ENCODE measurements around the gene HTR3B. TPM values are rescaled to one million over a fixed set of nuclear protein-coding genes. Genes with fewer than 3 reads are reported as not detected.

The HTR3B gene
- polyA plus RNA-seq, 1 donor from 2014 or later, result not detected

DNA sequence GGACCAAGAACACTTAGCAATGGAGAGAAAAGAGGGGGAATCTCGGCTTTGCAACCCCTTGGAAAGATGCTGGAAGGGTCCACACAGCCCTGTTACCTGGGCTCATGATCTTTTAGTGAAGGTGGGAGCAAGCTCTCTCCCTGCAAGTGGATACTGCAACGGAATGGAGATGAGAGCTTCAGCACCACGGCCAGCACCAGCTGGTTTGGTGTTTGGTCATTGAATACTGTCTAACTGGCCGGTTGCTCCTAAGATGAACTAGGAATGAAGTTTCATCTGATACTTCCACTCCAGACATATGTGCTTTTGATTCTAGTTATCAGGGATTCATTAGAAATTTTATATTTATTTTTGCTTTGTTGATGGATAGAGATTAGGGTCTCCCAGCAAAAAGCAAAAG is 86.6 kb downstream of the HTR3B start:
- Histone ChIP-seq H3K4me2 (ENCODE audit: low read length) (no peak overlapping the region), H4K20me1 (ENCODE audit: insufficient read depth) (no peaks in the 10 kb centered on the region), H3K4me3 (ENCODE audit: low read length) (no peak overlapping the region), H3K79me2 (replicated peaks; ENCODE audit: insufficient read depth, low read length) (no peaks in the 10 kb centered on the region), H3K27ac (ENCODE audit: low read length) (no peak overlapping the region), H3K9me3 (ENCODE audit: low read length) (no peaks in the 10 kb centered on the region), H2AFZ (ENCODE audit: low read depth, low read length) (no peak overlapping the region), H3K36me3 (ENCODE audit: insufficient read depth, low read length) (no peaks in the 10 kb centered on the region), H3K27me3 (ENCODE audit: insufficient read depth, low read depth, low read length) (no peaks in the 10 kb centered on the region), H3K9ac (ENCODE audit: low read length) (no peak overlapping the region), H3F3A (ENCODE audit: insufficient read depth, low read length, poor library complexity, severe bottlenecking) (no peaks in the 10 kb centered on the region), H3K9me2 (ENCODE audit: insufficient read depth, low read length) (no peaks in the 10 kb centered on the region)
- TF ChIP-seq REST (IDR thresholded peaks at IDR 0.05; ENCODE audit: borderline replicate concordance) (peak; percentile 33), POLR2AphosphoS5 (IDR thresholded peaks at IDR 0.05) (no peak), EZH2 (IDR thresholded peaks at IDR 0.05; ENCODE audit: borderline replicate concordance, insufficient read depth, low read length, poor library complexity, severe bottlenecking) (no peak), EP300 (conservative IDR thresholded peaks at IDR 0.05; ENCODE audit: poor library complexity, severe bottlenecking) (no peak), RAD21 (conservative IDR thresholded peaks at IDR 0.05) (no peak), SMC3 (conservative IDR thresholded peaks at IDR 0.05; ENCODE audit: poor library complexity) (no peak)

DNA sequence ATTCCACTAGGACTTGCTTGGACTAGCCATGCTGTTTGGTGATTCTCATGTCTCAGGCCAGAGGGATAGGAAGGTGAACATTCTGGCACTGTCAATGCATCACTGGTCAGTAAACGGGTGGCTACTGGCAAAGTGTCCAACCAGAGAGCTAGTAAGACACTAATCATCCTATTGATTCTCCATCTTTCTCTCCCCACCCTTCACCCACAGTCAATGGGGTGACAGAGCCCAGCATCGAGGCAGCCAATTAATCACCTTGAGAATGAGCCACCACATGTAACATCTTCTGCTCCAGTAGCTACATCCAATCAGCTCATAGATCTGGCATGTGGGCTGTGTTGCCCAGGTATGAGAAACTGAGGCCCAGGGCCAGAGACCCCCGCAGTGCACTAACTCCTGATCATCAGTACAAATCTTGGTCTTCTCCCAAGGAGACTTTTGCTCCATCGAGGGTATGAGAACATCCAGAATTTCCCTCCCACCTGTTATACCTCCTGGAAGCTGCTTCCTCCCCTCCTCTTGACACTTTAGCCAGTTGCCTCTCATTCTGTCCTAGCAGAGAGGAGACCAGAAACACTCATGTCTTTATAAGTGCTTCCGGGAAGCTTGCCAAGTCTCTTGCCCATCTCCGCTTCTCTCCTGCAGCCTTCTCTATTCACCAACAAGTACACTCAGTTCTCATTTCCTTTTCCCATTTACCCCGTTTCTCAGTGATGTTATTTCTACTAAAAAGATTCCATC is 87.3 kb downstream of the HTR3B start:
- Histone ChIP-seq H3K9me3 (ENCODE audit: low read length) (no peaks in the 10 kb centered on the region), H3K4me2 (ENCODE audit: low read length) (no peak overlapping the region), H3F3A (ENCODE audit: insufficient read depth, low read length, poor library complexity, severe bottlenecking) (no peaks in the 10 kb centered on the region)

More for the DNA sequence above, 87.3 kb downstream of the HTR3B start:
- H3K79me2 ChIP-seq (replicated peaks; ENCODE audit: insufficient read depth, low read length), result no peaks in the 10 kb centered on the region
- no peaks in the 10 kb centered on the region for H3K36me3 ChIP-seq (ENCODE audit: insufficient read depth, low read length)
- no peaks in the 10 kb centered on the region for H3K9me2 ChIP-seq (ENCODE audit: insufficient read depth, low read length)
- H2AFZ ChIP-seq (ENCODE audit: low read depth, low read length), result no peak overlapping the region
- no peak for TF ChIP-seq REST (IDR thresholded peaks at IDR 0.05; ENCODE audit: borderline replicate concordance)
- TF ChIP-seq, protein P1, sequence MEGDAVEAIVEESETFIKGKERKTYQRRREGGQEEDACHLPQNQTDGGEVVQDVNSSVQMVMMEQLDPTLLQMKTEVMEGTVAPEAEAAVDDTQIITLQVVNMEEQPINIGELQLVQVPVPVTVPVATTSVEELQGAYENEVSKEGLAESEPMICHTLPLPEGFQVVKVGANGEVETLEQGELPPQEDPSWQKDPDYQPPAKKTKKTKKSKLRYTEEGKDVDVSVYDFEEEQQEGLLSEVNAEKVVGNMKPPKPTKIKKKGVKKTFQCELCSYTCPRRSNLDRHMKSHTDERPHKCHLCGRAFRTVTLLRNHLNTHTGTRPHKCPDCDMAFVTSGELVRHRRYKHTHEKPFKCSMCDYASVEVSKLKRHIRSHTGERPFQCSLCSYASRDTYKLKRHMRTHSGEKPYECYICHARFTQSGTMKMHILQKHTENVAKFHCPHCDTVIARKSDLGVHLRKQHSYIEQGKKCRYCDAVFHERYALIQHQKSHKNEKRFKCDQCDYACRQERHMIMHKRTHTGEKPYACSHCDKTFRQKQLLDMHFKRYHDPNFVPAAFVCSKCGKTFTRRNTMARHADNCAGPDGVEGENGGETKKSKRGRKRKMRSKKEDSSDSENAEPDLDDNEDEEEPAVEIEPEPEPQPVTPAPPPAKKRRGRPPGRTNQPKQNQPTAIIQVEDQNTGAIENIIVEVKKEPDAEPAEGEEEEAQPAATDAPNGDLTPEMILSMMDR (IDR thresholded peaks at IDR 0.05; ENCODE audit: poor library complexity, severe bottlenecking), result no peak
- TF ChIP-seq SMC3 (conservative IDR thresholded peaks at IDR 0.05; ENCODE audit: poor library complexity), result no peak
- no peak for TF ChIP-seq POLR2AphosphoS5 (IDR thresholded peaks at IDR 0.05)
- no peak for TF ChIP-seq EP300 (conservative IDR thresholded peaks at IDR 0.05; ENCODE audit: poor library complexity, severe bottlenecking)
- no peak for TF ChIP-seq RAD21 (conservative IDR thresholded peaks at IDR 0.05)
- no peak for TF ChIP-seq MXI1 (conservative IDR thresholded peaks at IDR 0.05; ENCODE audit: poor library complexity, severe bottlenecking)
- no peak for TF ChIP-seq EZH2 (IDR thresholded peaks at IDR 0.05; ENCODE audit: borderline replicate concordance, insufficient read depth, low read length, poor library complexity, severe bottlenecking)
- no peak for TF ChIP-seq TAF1 (IDR thresholded peaks at IDR 0.05; ENCODE audit: low read depth)
- no peaks in the 10 kb centered on the region for H3K27me3 ChIP-seq (ENCODE audit: insufficient read depth, low read depth, low read length)
- no peak overlapping the region for H3K9ac ChIP-seq (ENCODE audit: low read length)
- no peaks in the 10 kb centered on the region for H4K20me1 ChIP-seq (ENCODE audit: insufficient read depth)
- H3K27ac ChIP-seq (ENCODE audit: low read length), result no peak overlapping the region
- no peak overlapping the region for H3K4me3 ChIP-seq (ENCODE audit: low read length)

Data from neural cell (in vitro differentiated cells).